H1 (cell line): ENCODE results near the gene NTRK2. TPM values are rescaled to one million over a fixed set of nuclear protein-coding genes. Genes with fewer than 3 reads are reported as not detected.

Experiments
- CTCF ChIA-PET: fragments of 300-600 bp; sonication (Branson Sonifier 250); formaldehyde crosslinking; loops from one replicate; lab custom pipeline; 2021; ENCODE audit not compliant: partially characterized antibody; lab: Charles Lee
- POLR2A ChIA-PET: fragments of 300-600 bp; sonication (Branson Sonifier 250); formaldehyde crosslinking; loops from one replicate; lab custom pipeline; 2021; ENCODE audit warnings: inconsistent platforms; ENCODE audit not compliant: partially characterized antibody; lab: Charles Lee
- DNase-seq, 2 experiments: peaks; one replicate each; pipeline versions ENCODE4 v3.0.0 to v3.0.0-alpha.2; 2010 to 2022; ENCODE audit warnings: low spot score in 2 of 2, low read depth in 1 of 2, mixed read lengths in 1 of 2
- FAIRE-seq: peaks from 2 replicates; lab custom pipeline; 2011; peaks lifted over from hg19 to GRCh38; lab: Jason Lieb, UNC
- H2AFZ ChIP-seq: 2 replicates; pipeline ENCODE4 v1.8.1; 2012; ENCODE audit warnings: low read length, inconsistent platforms
- H2AK5ac ChIP-seq: 2 replicates; pipeline ENCODE4 v1.6.1; 2013; ENCODE audit warnings: low read depth, low read length
- H2BK120ac ChIP-seq: replicated peaks from 2 replicates; pipeline ENCODE3; 2013; ENCODE audit warnings: low read depth, low read length, inconsistent platforms
- H2BK12ac ChIP-seq: 2 replicates; pipeline ENCODE4 v1.6.1; 2013; ENCODE audit warnings: low read depth, low read length
- H2BK15ac ChIP-seq: 2 replicates; pipeline ENCODE4 v1.6.1; 2013; ENCODE audit warnings: low read length
- H2BK20ac ChIP-seq: 2 replicates; pipeline ENCODE4 v1.6.1; 2013; ENCODE audit warnings: low read length
- H2BK5ac ChIP-seq: 2 replicates; pipeline ENCODE4 v1.6.1; 2013; ENCODE audit warnings: low read depth, low read length
- H3K14ac ChIP-seq: 2 replicates; pipeline ENCODE4 v1.6.1; 2013; ENCODE audit warnings: inconsistent platforms; ENCODE audit not compliant: insufficient read length
- H3K18ac ChIP-seq: 2 replicates; pipeline ENCODE4 v1.6.1; 2013; ENCODE audit warnings: low read length; ENCODE audit errors: extremely low read depth
- H3K23ac ChIP-seq: 2 replicates; pipeline ENCODE4 v1.6.1; 2013; ENCODE audit warnings: inconsistent platforms; ENCODE audit not compliant: insufficient read length
- H3K23me2 ChIP-seq: 2 replicates; pipeline ENCODE4 v1.6.1; 2013; ENCODE audit warnings: low read depth, low read length
- H3K27ac ChIP-seq: 2 replicates; pipeline ENCODE4 v1.6.1; 2011; ENCODE audit warnings: low read depth, low read length, inconsistent platforms
- H3K27me3 ChIP-seq, 4 experiments: replicated peaks in 1 of 4; 1 replicate in 1 of 4; 2 replicates in 3 of 4; pipeline versions ENCODE4 v1.6.1 to v1.8.1; 2011 to 2013; ENCODE audit warnings: low read length in 3 of 4, mild to moderate bottlenecking in 3 of 4, inconsistent platforms in 2 of 4, mixed read lengths in 2 of 4, moderate library complexity in 1 of 4; ENCODE audit not compliant: control insufficient read depth in 3 of 4, insufficient read depth in 3 of 4; ENCODE audit errors: extremely low read depth in 1 of 4
- H3K36me3 ChIP-seq, 4 experiments: 2 replicates each; pipeline versions ENCODE4 v1.6.1 to v1.8.1; 2011 to 2013; ENCODE audit warnings: mild to moderate bottlenecking in 4 of 4, low read length in 3 of 4, moderate library complexity in 2 of 4, control low read depth in 1 of 4, inconsistent platforms in 1 of 4; ENCODE audit not compliant: insufficient read depth in 4 of 4, control insufficient read depth in 2 of 4
- H3K4ac ChIP-seq: replicated peaks from 2 replicates; pipeline ENCODE3; 2013; ENCODE audit warnings: low read length, low read depth, mixed read lengths, inconsistent platforms; ENCODE audit not compliant: insufficient read length
- H3K4me1 ChIP-seq, 4 experiments: replicated peaks in 1 of 4; 1 replicate in 1 of 4; 2 replicates in 3 of 4; pipeline versions ENCODE4 v1.6.1 to v1.8.1; 2011 to 2013; ENCODE audit warnings: low read length in 3 of 4, inconsistent platforms in 2 of 4, mixed read lengths in 1 of 4; ENCODE audit not compliant: insufficient read depth in 4 of 4, control insufficient read depth in 3 of 4
- H3K4me2 ChIP-seq, 2 experiments: 2 replicates each; pipeline versions ENCODE4 v1.6.1 to v1.8.1; 2011 to 2013; ENCODE audit warnings: low read depth in 2 of 2, low read length in 2 of 2, control low read depth in 1 of 2, inconsistent platforms in 1 of 2, mild to moderate bottlenecking in 1 of 2; ENCODE audit not compliant: insufficient read depth in 1 of 2
- H3K4me3 ChIP-seq, 4 experiments: fragments of 200-600, 300-600 bp in 1 of 4; sonication (generic), shearing (Covaris generic), sonication (Bioruptor Twin) in 1 of 4; 2 replicates each; pipeline versions ENCODE4 v1.5.1 to v1.8.1; 2011 to 2016; ENCODE audit warnings: low read length in 4 of 4, low read depth in 3 of 4, control low read depth in 2 of 4, inconsistent platforms in 2 of 4, mild to moderate bottlenecking in 2 of 4, mixed read lengths in 1 of 4, moderate library complexity in 1 of 4; ENCODE audit not compliant: insufficient read depth in 2 of 4; ENCODE audit errors: extremely low read depth in 1 of 4
- H3K56ac ChIP-seq: replicated peaks from 2 replicates; pipeline ENCODE3; 2013; ENCODE audit warnings: low read depth, mild to moderate bottlenecking, mixed read lengths, low read length, inconsistent platforms; ENCODE audit not compliant: insufficient read length
- H3K79me1 ChIP-seq: 2 replicates; pipeline ENCODE4 v1.6.1; 2013; ENCODE audit warnings: low read depth, low read length, control low read depth
- H3K79me2 ChIP-seq, 2 experiments: 2 replicates each; pipeline versions ENCODE4 v1.6.1 to v1.8.1; 2012 to 2013; ENCODE audit warnings: low read length in 2 of 2, mild to moderate bottlenecking in 2 of 2, inconsistent platforms in 1 of 2; ENCODE audit not compliant: insufficient read depth in 2 of 2, control insufficient read depth in 1 of 2
- H3K9ac ChIP-seq, 4 experiments: replicated peaks in 1 of 4; 1 replicate in 1 of 4; 2 replicates in 3 of 4; pipeline versions ENCODE4 v1.6.1 to v1.8.1; 2011 to 2013; ENCODE audit warnings: low read depth in 3 of 4, low read length in 3 of 4, control low read depth in 2 of 4, mild to moderate bottlenecking in 2 of 4, moderate library complexity in 2 of 4, inconsistent platforms in 1 of 4; ENCODE audit errors: extremely low read depth in 1 of 4
- H3K9me3 ChIP-seq, 2 experiments: 2 replicates each; pipeline versions ENCODE4 v1.6.1 to v1.8.1; 2012 to 2013; ENCODE audit warnings: mild to moderate bottlenecking in 2 of 2, moderate library complexity in 2 of 2, control low read depth in 1 of 2, inconsistent platforms in 1 of 2, low read depth in 1 of 2, low read length in 1 of 2, mixed read lengths in 1 of 2; ENCODE audit not compliant: insufficient read depth in 2 of 2
- H4K20me1 ChIP-seq, 2 experiments: replicated peaks in 1 of 2; 2 replicates each; pipeline versions ENCODE3 to v1.8.1; 2011 to 2013; ENCODE audit warnings: inconsistent platforms in 2 of 2, low read length in 2 of 2, mild to moderate bottlenecking in 1 of 2; ENCODE audit not compliant: insufficient read depth in 2 of 2, control insufficient read depth in 1 of 2
- H4K5ac ChIP-seq: 2 replicates; pipeline ENCODE4 v1.6.1; 2013; ENCODE audit warnings: low read length, low read depth, mixed read lengths, inconsistent platforms; ENCODE audit not compliant: insufficient read length
- H4K8ac ChIP-seq: 2 replicates; pipeline ENCODE4 v1.8.0; 2013; ENCODE audit warnings: mild to moderate bottlenecking, moderate library complexity, low read length, inconsistent platforms; ENCODE audit not compliant: insufficient read depth; ENCODE audit errors: extremely low read depth
- H4K91ac ChIP-seq: replicated peaks from 2 replicates; pipeline ENCODE3; 2013; ENCODE audit warnings: low read length, mixed read lengths, inconsistent platforms; ENCODE audit not compliant: insufficient read length
- CHD2 ChIP-seq: IDR thresholded peaks from 2 replicates; pipeline ENCODE4 v1.6.1; 2012; ENCODE audit warnings: low read length, improper control_type of control experiment
- RXRA ChIP-seq: IDR thresholded peaks from 2 replicates; pipeline ENCODE4 v1.6.1; 2011; ENCODE audit warnings: low read depth, mild to moderate bottlenecking, low read length, moderate library complexity; ENCODE audit not compliant: insufficient read depth
- SUZ12 ChIP-seq: fragments of 200-600 bp; sonication (generic); IDR thresholded peaks from 2 replicates; pipeline ENCODE4 v1.6.1; 2012; ENCODE audit warnings: mild to moderate bottlenecking, inconsistent platforms, low read length, moderate library complexity, mixed read lengths
- YY1 ChIP-seq: IDR thresholded peaks from 2 replicates; pipeline ENCODE4 v1.6.1; 2011; ENCODE audit warnings: low read depth, mild to moderate bottlenecking, low read length
- whole genome bisulfite sequencing, 2 experiments: shearing (Covaris generic) in 1 of 2; methylation state at CpG; one replicate each; pipeline versions ENCODE4 v1.1.6 to v1.1.7; 2013 to 2015; ENCODE audit warnings: low lambda C conversion rate in 2 of 2, mixed read lengths in 2 of 2, inconsistent platforms in 1 of 2, low coverage in 1 of 2, missing lambda C conversion rate in 1 of 2; ENCODE audit not compliant: insufficient replicate concordance in 2 of 2, insufficient coverage in 1 of 2, insufficient read length in 1 of 2; ENCODE audit errors: extremely low coverage in 1 of 2, missing lambda C conversion rate in 1 of 2; 5-methylcytosine and 5-hydroxymethylcytosine counted together
- polyA plus RNA-seq, 7 experiments: library from polyadenylated mRNA; depleted of rRNA in 3 of 7; stranded (reverse) in 5 of 7; unstranded in 2 of 7; fragments of >200 nt in 5 of 7; fragments of 200-250 nt in 2 of 7; gene quantifications; 1 replicate in 5 of 7; 2 replicates in 1 of 7; 4 replicates in 1 of 7; pipeline versions ENCODE4 v1.2.1 to v1.2.3, GENCODE V29; 2011 to 2013; ENCODE audit warnings: missing spikeins in 2 of 7, mixed read lengths in 2 of 7
- total RNA-seq: library from RNA; stranded (reverse); fragmentation: NEBNext Ultra II Directional; extraction: Animal tissue kit (Norgen Biotek cat#: 25700); gene quantifications from 2 replicates; pipeline ENCODE4 v1.2.1, GENCODE V29; 2021

The NTRK2 gene
- total and polyA plus RNA-seq, 2 of the 8 experiments (the other 6 are each of a cell fraction or from before 2014, with no cell fraction given) = 0.03 to 0.04 TPM

GRCh38 chr9:84998639-84999038 is 329.1 kb downstream of the NTRK2 start:
- H4K8ac ChIP-seq = no peak overlapping the region
- no peak overlapping the region for H4K91ac ChIP-seq
- no peak overlapping the region for H3K4ac ChIP-seq
- H3K14ac ChIP-seq = no peak overlapping the region
- DNase-seq = no peak
- H3K56ac ChIP-seq = no peak overlapping the region
- no peak overlapping the region for H3K23ac ChIP-seq
- no peak overlapping the region for H2AK5ac ChIP-seq
- peaks cover 0 to 10% (median under 1%) of the 10 kb centered on the region in 4 experiments; a peak in 4 of 7 replicates for H3K4me1 ChIP-seq
- peaks cover 13 to 18% of the 10 kb centered on the region in 2 experiments for H3K9me3 ChIP-seq
- H3K4me2 ChIP-seq = no peak overlapping the region
- H3K79me2 ChIP-seq = no peaks in the 10 kb centered on the region
- no peaks in the 10 kb centered on the region for H3K79me1 ChIP-seq
- H2BK15ac ChIP-seq = no peak overlapping the region
- WGBS, 2 experiments = 50% methylated on average over 2 of the region's 2 CpGs; no CpG with 5 or more reads in 1 of the 2 experiments
- no peak overlapping the region for H4K5ac ChIP-seq
- no peak overlapping the region for H3K18ac ChIP-seq
- H3K4me3 ChIP-seq = no peak overlapping the region
- H3K9ac ChIP-seq = no peak overlapping the region
- H3K36me3 ChIP-seq = no peaks in the 10 kb centered on the region
- H3K23me2 ChIP-seq = no peaks in the 10 kb centered on the region
- POLR2A ChIA-PET = no interaction called here
- no peaks in the 10 kb centered on the region for H4K20me1 ChIP-seq
- CTCF ChIA-PET = interaction anchor here (0.6 to 3.4 kb wide), 6 partner anchors 10 to 330 kb away, joined by 3 to 22 read pairs (median 4); no protein-coding TSS in a partner anchor
- no peak for FAIRE-seq
- H3K27ac ChIP-seq = no peak overlapping the region
- H2BK20ac ChIP-seq = no peak overlapping the region
- H2BK12ac ChIP-seq = no peak overlapping the region
- H3K27me3 ChIP-seq = peaks cover 0 to 3% (median 0%) of the 10 kb centered on the region in 4 experiments; a peak in 3 of 7 replicates
- H2BK120ac ChIP-seq = no peak overlapping the region
- H2AFZ ChIP-seq = no peak overlapping the region
- no peak overlapping the region for H2BK5ac ChIP-seq
- TF ChIP-seq YY1 (no peak), RXRA (no peak), SUZ12 (no peak), CHD2 (no peak)
